GM12878 (cell line): ENCODE measurements around the gene OR11L1. TPM values are rescaled to one million over a fixed set of nuclear protein-coding genes. Genes with fewer than 3 reads are reported as not detected.

ENCODE experiments used
- ATAC-seq: fragments of 200-7000 bp; cut with Tn5 transposase; 3 replicates; pipeline ENCODE4 v1.9.1; 2020; ENCODE audit warnings: mild to moderate bottlenecking, moderate library complexity
- BruUV-seq: library from RNA; stranded (reverse); fragments of 400-500 nt; replicated peaks from 2 replicates; lab custom pipeline; 2021; lab: Mats Ljungman, UMichigan
- CTCF ChIA-PET: fragments of 300-600 bp; sonication (Branson Sonifier 250); formaldehyde crosslinking; extraction: SDS; loops from one replicate; lab custom pipeline; 2021; ENCODE audit warnings: inconsistent platforms; lab: Yijun Ruan, JAX
- POLR2A ChIA-PET: fragments of 350-600 bp; formaldehyde crosslinking; extraction: SDS; loops from one replicate; lab custom pipeline; 2021; ENCODE audit warnings: inconsistent platforms; lab: Charles Lee
- RAD21 ChIA-PET: fragments of 300-600 bp; sonication (Branson Sonifier 250); formaldehyde crosslinking; loops from one replicate; lab custom pipeline; 2023; ENCODE audit warnings: antibody characterized with exemption; ENCODE audit not compliant: unreplicated experiment; lab: Charles Lee
- SMC1A ChIA-PET: fragments of 300-600 bp; sonication (Branson Sonifier 250); formaldehyde crosslinking; loops from one replicate; lab custom pipeline; 2023; ENCODE audit not compliant: unreplicated experiment, uncharacterized antibody; lab: Charles Lee
- DNase-seq: peaks from one replicate; pipeline ENCODE4 v3.0.0-alpha.2; 2011; ENCODE audit warnings: low read depth, low spot score
- FAIRE-seq: peaks from 3 replicates; lab custom pipeline; 2011; peaks lifted over from hg19 to GRCh38; lab: Jason Lieb, UNC
- H2AFZ ChIP-seq: 2 replicates; pipeline ENCODE4 v1.6.0; 2011; ENCODE audit warnings: low read depth, low read length, control low read depth; ENCODE audit not compliant: control insufficient read depth
- H3K27ac ChIP-seq: 2 replicates; pipeline ENCODE4 v1.5.1; 2011; ENCODE audit warnings: control low read depth; ENCODE audit not compliant: control insufficient read depth, insufficient read depth
- H3K27me3 ChIP-seq, 2 experiments: replicated peaks in 1 of 2; 2 replicates each; pipeline versions ENCODE4 v1.6.0 to v1.6.1; 2011; ENCODE audit warnings: low read length in 1 of 2; ENCODE audit not compliant: control insufficient read depth in 2 of 2, insufficient read depth in 2 of 2
- H3K36me3 ChIP-seq, 2 experiments: 2 replicates each; pipeline ENCODE4 v1.5.1; 2011; ENCODE audit warnings: low read length in 1 of 2; ENCODE audit not compliant: control insufficient read depth in 2 of 2, insufficient read depth in 2 of 2
- H3K4me1 ChIP-seq: 2 replicates; pipeline ENCODE4 v1.6.1; 2011; ENCODE audit warnings: mild to moderate bottlenecking, low read length, moderate library complexity, mixed read lengths; ENCODE audit not compliant: control insufficient read depth, insufficient read depth
- H3K4me2 ChIP-seq: 2 replicates; pipeline ENCODE4 v1.6.0; 2011; ENCODE audit warnings: control low read depth; ENCODE audit not compliant: control insufficient read depth, insufficient read depth
- H3K4me3 ChIP-seq: fragments of 200-600 bp; sonication (generic); 2 replicates; pipeline ENCODE4 v1.5.1; 2016
- H3K79me2 ChIP-seq: 2 replicates; pipeline ENCODE4 v1.6.0; 2011; ENCODE audit warnings: low read length; ENCODE audit not compliant: control insufficient read depth, insufficient read depth
- H3K9ac ChIP-seq: 2 replicates; pipeline ENCODE4 v1.8.0; 2011; ENCODE audit warnings: low read length, control low read depth, mixed read lengths; ENCODE audit not compliant: control insufficient read depth, insufficient read depth
- H3K9me3 ChIP-seq: replicated peaks from 3 replicates; pipeline ENCODE4 v1.5.1; 2011; ENCODE audit warnings: mild to moderate bottlenecking, low read length; ENCODE audit not compliant: control insufficient read depth, insufficient read depth
- H4K20me1 ChIP-seq: 2 replicates; pipeline ENCODE4 v1.6.0; 2011; ENCODE audit not compliant: control insufficient read depth, insufficient read depth
- BCL3 ChIP-seq: IDR thresholded peaks from 2 replicates; pipeline ENCODE4 v1.6.1; 2011; ENCODE audit warnings: borderline replicate concordance, low read depth, mild to moderate bottlenecking, moderate library complexity, low read length; ENCODE audit not compliant: insufficient read depth, poor library complexity, severe bottlenecking
- EED ChIP-seq: sonication (generic); IDR thresholded peaks from 2 replicates; pipeline ENCODE4 v1.6.1; 2016; ENCODE audit warnings: antibody characterized with exemption, low read depth
- HDAC6 ChIP-seq: fragments of 200-600 bp; sonication (generic); IDR thresholded peaks from one replicate; pipeline ENCODE4 v1.8.0; 2017; ENCODE audit warnings: antibody characterized with exemption; ENCODE audit not compliant: unreplicated experiment
- IKZF2 ChIP-seq, 2 experiments: fragments of 450-650 bp; IDR thresholded peaks; 2 replicates each; pipeline ENCODE4 v1.6.1; 2017; ENCODE audit warnings: mild to moderate bottlenecking in 2 of 2, moderate library complexity in 2 of 2
- JUND ChIP-seq: IDR thresholded peaks from 2 replicates; pipeline ENCODE4 v1.6.1; 2012; ENCODE audit warnings: low read depth, mild to moderate bottlenecking, low read length, improper control_type of control experiment, moderate library complexity
- MTA3 ChIP-seq: IDR thresholded peaks from 2 replicates; pipeline ENCODE4 v1.6.1; 2012; ENCODE audit warnings: low read length, inconsistent platforms, borderline replicate concordance
- NRF1 ChIP-seq: conservative IDR thresholded peaks from 2 replicates; pipeline ENCODE4 v1.6.1; 2011; ENCODE audit warnings: mild to moderate bottlenecking, low read depth, low read length, improper control_type of control experiment
- RBBP5 ChIP-seq: fragments of 200-600 bp; sonication (generic); conservative IDR thresholded peaks from 2 replicates; pipeline ENCODE4 v1.6.1; 2016
- SIX5 ChIP-seq: IDR thresholded peaks from 2 replicates; pipeline ENCODE4 v1.6.1; 2011; ENCODE audit warnings: mild to moderate bottlenecking, low read depth, low read length, moderate library complexity; ENCODE audit not compliant: severe bottlenecking
- SMARCA5 ChIP-seq: fragments of 450-650 bp; IDR thresholded peaks from 2 replicates; pipeline ENCODE4 v1.6.1; 2017; ENCODE audit warnings: mild to moderate bottlenecking
- SRF ChIP-seq, 2 experiments: IDR thresholded peaks; 2 replicates each; pipeline ENCODE4 v1.6.1; 2011; ENCODE audit warnings: low read depth in 2 of 2, low read length in 2 of 2, mild to moderate bottlenecking in 1 of 2, moderate library complexity in 1 of 2
- STAT1 ChIP-seq: fragments of 450-650 bp; conservative IDR thresholded peaks from 2 replicates; pipeline ENCODE4 v1.6.1; 2014; ENCODE audit warnings: antibody characterized with exemption, mild to moderate bottlenecking
- TCF12 ChIP-seq: IDR thresholded peaks from 2 replicates; pipeline ENCODE4 v1.6.1; 2011; ENCODE audit warnings: low read depth, mild to moderate bottlenecking, low read length
- ZBTB4 ChIP-seq: fragments of 450-650 bp; formaldehyde crosslinking; IDR thresholded peaks from 2 replicates; pipeline ENCODE4 v1.4.0; 2022; ENCODE audit warnings: mild to moderate bottlenecking, moderate library complexity
- ZNF24 ChIP-seq: fragments of 450-650 bp; IDR thresholded peaks from 2 replicates; pipeline ENCODE4 v1.6.1; 2017; ENCODE audit warnings: antibody characterized with exemption, mild to moderate bottlenecking
- ZNF274 ChIP-seq: IDR thresholded peaks from one replicate; pipeline ENCODE4 v1.8.0; 2011; ENCODE audit not compliant: insufficient read length, insufficient read depth
- ZZZ3 ChIP-seq: IDR thresholded peaks from 2 replicates; pipeline ENCODE4 v1.6.1; 2011; ENCODE audit warnings: low read depth; ENCODE audit not compliant: control insufficient read depth, insufficient read length
- WGBS: methylation state at CpG from one replicate; pipeline ENCODE4 v1.1.6; 2016; ENCODE audit warnings: low lambda C conversion rate; ENCODE audit not compliant: insufficient replicate concordance, insufficient coverage; ENCODE audit errors: missing lambda C conversion rate; 5-methylcytosine and 5-hydroxymethylcytosine counted together
- in situ Hi-C: fragments of 300-500 bp; cut with MboI; formaldehyde crosslinking; loops from 9 replicates; pipeline ENCODE4 v1.14.3; 2018; ENCODE audit warnings: mixed read lengths
- intact Hi-C: fragments of 100-400 bp; cut with micrococcal nuclease; formaldehyde crosslinking; loops from one replicate; pipeline ENCODE4 v1.14.2; 2022; ENCODE audit not compliant: unreplicated experiment
- polyA plus RNA-seq, 11 experiments: library from polyadenylated mRNA; depleted of rRNA in 4 of 11; unstranded in 6 of 11; stranded (reverse) in 5 of 11; fragments of >200 nt; fragmentation: Nextera tagmentation in 4 of 11; fragmentation: Illumina TruSeq in 1 of 11; extraction: Ambion mirVana in 4 of 11; extraction: Trizol in 1 of 11; gene quantifications; 1 replicate in 1 of 11; 2 replicates in 10 of 11; pipeline versions ENCODE4 v1.2.1 to v1.2.3, GENCODE V29; 2011 to 2016; ENCODE audit warnings: inconsistent platforms in 2 of 11, missing spikeins in 2 of 11, low read depth in 1 of 11
- total RNA-seq, 4 experiments: library from RNA; depleted of rRNA in 3 of 4; stranded (reverse); fragments of >200 nt in 3 of 4; fragmentation: Illumina TruSeq in 1 of 4; extraction: Trizol in 1 of 4; gene quantifications; 2 replicates each; pipeline versions ENCODE4 v1.2.1 to v1.2.3, GENCODE V29; 2013 to 2021

The OR11L1 gene
- total and polyA plus RNA-seq, 10 of the 15 experiments (the other 5 are each of a cell fraction or from before 2014, with no cell fraction given), result not detected

GRCh38 chr1:247864644-247865043, 22.9 kb upstream of the OR11L1 start (continued):
- TF ChIP-seq ZBTB4 (CRISPR knock-in tag) (no peak), BCL3 (no peak), RBBP5 (no peak), ZZZ3 (no peak), SIX5 (no peak)

GRCh38 chr1:247862756-247863155, 21.1 kb upstream of the OR11L1 start:
- Histone ChIP-seq H2AFZ (no peak overlapping the region), H3K4me3 (no peak overlapping the region), H3K9ac (no peak overlapping the region), H3K27ac (no peak overlapping the region), H3K27me3 (0 out of 4 replicates have a peak, but pooled peaks cover 0 to 5% of the 10 kb centered on the region in 2 experiments), H3K9me3 (no peaks in the 10 kb centered on the region), H3K79me2 (no peaks in the 10 kb centered on the region), H3K4me1 (no peaks in the 10 kb centered on the region), H4K20me1 (no peaks in the 10 kb centered on the region), H3K36me3 (no peaks in the 10 kb centered on the region), H3K4me2 (no peak overlapping the region)
- no TSS peak for BruUV-seq
- WGBS, result 28% methylated on average over 4 of the region's 4 CpGs
- in situ Hi-C loops, result no loop called here
- FAIRE-seq (no peak), DNase-seq (no peak), ATAC-seq (no peak)
- ChIA-PET RAD21 (no interaction called here), POLR2A (no interaction called here), CTCF (no interaction called here), SMC1A (no interaction called here)
- intact Hi-C loops, result no loop called here
- no peak for TF ChIP-seq ZNF24
- TF ChIP-seq ZBTB4 (CRISPR knock-in tag), result no peak
- TF ChIP-seq HDAC6, result no peak
- no peak for TF ChIP-seq NRF1
- no peak for TF ChIP-seq ZNF274
- TF ChIP-seq MTA3, result no peak
- no peak for TF ChIP-seq JUND
- TF ChIP-seq IKZF2 (IDR thresholded peaks at IDR 0.05), result no peak
- TF ChIP-seq STAT1, result no peak
- TF ChIP-seq SRF (IDR thresholded peaks at IDR 0.05; ENCODE audit: low read depth in 2 of 2, low read length in 2 of 2), result no peak
- TF ChIP-seq EED, result no peak
- TF ChIP-seq TCF12, result no peak
- TF ChIP-seq SMARCA5, result no peak
